Neutrophil (primary cell): ENCODE measurements around the gene AK4.
"Not testable (repeated sequence)": the region's sequence is repeated elsewhere in the genome, so short reads cannot be mapped to it uniquely, and the experiment has no call there.

Experiments
- H3K27ac ChIP-seq: fragments of 200-600 bp; sonication (generic); 2 replicates; pipeline ENCODE4 v1.5.1; 2016; ENCODE audit warnings: mild to moderate bottlenecking, moderate library complexity
- H3K27me3 ChIP-seq: fragments of 200-600 bp; sonication (generic); 2 replicates; pipeline ENCODE4 v1.6.0; 2016; ENCODE audit warnings: mild to moderate bottlenecking
- H3K36me3 ChIP-seq: fragments of 200-600 bp; sonication (generic); 2 replicates; pipeline ENCODE4 v1.5.1; 2017
- H3K4me1 ChIP-seq, 2 experiments: fragments of 200-600 bp in 1 of 2; sonication (generic) in 1 of 2; 1 replicate in 1 of 2; 2 replicates in 1 of 2; pipeline versions ENCODE4 v1.5.1 to v1.6.1; 2013 to 2016; ENCODE audit warnings: low read depth in 1 of 2, low read length in 1 of 2, mild to moderate bottlenecking in 1 of 2, moderate library complexity in 1 of 2; ENCODE audit not compliant: control insufficient read depth in 1 of 2, insufficient read depth in 1 of 2
- H3K4me3 ChIP-seq, 2 experiments: fragments of 200-600 bp in 1 of 2; sonication (generic) in 1 of 2; 1 replicate in 1 of 2; 2 replicates in 1 of 2; pipeline ENCODE4 v1.5.1; 2013 to 2016; ENCODE audit warnings: low read depth in 1 of 2, low read length in 1 of 2, mild to moderate bottlenecking in 1 of 2, moderate library complexity in 1 of 2
- H3K9me3 ChIP-seq: fragments of 200-600 bp; sonication (generic); 2 replicates; pipeline ENCODE4 v1.5.1; 2016
- CTCF ChIP-seq: fragments of 200-600 bp; sonication (generic); IDR thresholded peaks from 2 replicates; pipeline ENCODE4 v1.5.1; 2016; ENCODE audit warnings: antibody characterized with exemption

AK4 gene

GRCh38 chr1:65148178-65148547 is at the start of gene AK4:
AK4 (plus strand) TSS chr1:65148203; CDS start chr1:65148408, 205 bp downstream.
- H3K36me3 ChIP-seq, H3K27ac ChIP-seq, H3K9me3 ChIP-seq: not testable (repeated sequence)
- H3K4me1 ChIP-seq: peaks cover 11 to 19% of the 10 kb centered on the region in 2 experiments
- peaks cover 76% of the 10 kb centered on the region for H3K27me3 ChIP-seq
- H3K4me3 ChIP-seq: peak within 1 kb of the TSS; percentile 72 to 87

- Histone ChIP-seq H3K36me3 (no peaks in the 10 kb centered on the region), H3K4me1 (no peaks in the 10 kb centered on the region), H3K9me3 (no peaks in the 10 kb centered on the region), H3K27ac (no peak overlapping the region), H3K4me3 (no peak overlapping the region), H3K27me3 (no peaks in the 10 kb centered on the region)
- TF ChIP-seq CTCF: no peak
Observed at GRCh38 chr1:65103807-65104206, 44.2 kb upstream of the AK4 start.

- no peaks in the 10 kb centered on the region for H3K27me3 ChIP-seq
- H3K4me3 ChIP-seq: no peak overlapping the region
- H3K27ac ChIP-seq: no peak overlapping the region
- TF ChIP-seq CTCF: no peak
- no peaks in the 10 kb centered on the region for H3K4me1 ChIP-seq
- H3K36me3 ChIP-seq: no peaks in the 10 kb centered on the region
- H3K9me3 ChIP-seq: no peaks in the 10 kb centered on the region
Observed at GRCh38 chr1:65104854-65105534, 43.0 kb upstream of the AK4 start.

GRCh38 chr1:65105596-65105995 is 42.4 kb upstream of the AK4 start:
- Histone ChIP-seq H3K4me3 (no peak overlapping the region), H3K4me1 (no peaks in the 10 kb centered on the region), H3K36me3 (no peaks in the 10 kb centered on the region), H3K27ac (no peak overlapping the region), H3K27me3 (no peaks in the 10 kb centered on the region), H3K9me3 (no peaks in the 10 kb centered on the region)
- TF ChIP-seq CTCF: no peak

- Histone ChIP-seq H3K4me3 (no peak overlapping the region), H3K9me3 (no peaks in the 10 kb centered on the region), H3K27me3 (no peaks in the 10 kb centered on the region), H3K4me1 (no peaks in the 10 kb centered on the region), H3K27ac (no peak overlapping the region), H3K36me3 (no peaks in the 10 kb centered on the region)
- no peak for TF ChIP-seq CTCF
Observed at GRCh38 chr1:65108025-65108642, 39.9 kb upstream of the AK4 start.

- no peaks in the 10 kb centered on the region for H3K9me3 ChIP-seq
- H3K4me1 ChIP-seq: no peaks in the 10 kb centered on the region
- no peak overlapping the region for H3K27ac ChIP-seq
- no peak overlapping the region for H3K4me3 ChIP-seq
- TF ChIP-seq CTCF: no peak
- no peaks in the 10 kb centered on the region for H3K27me3 ChIP-seq
- H3K36me3 ChIP-seq: no peaks in the 10 kb centered on the region
Observed at GRCh38 chr1:65109487-65109886, 38.5 kb upstream of the AK4 start.
